Measurements from ENCODE around the gene EXD3.
A peak's percentile ranks its signal among the peaks of the same experiment; 100 is the strongest.

Gene EXD3

GRCh38 chr9:137305060-137305797, 117.7 kb downstream of the EXD3 start:
- Histone ChIP-seq H3K9ac (ENCODE audit: low read depth, low read length) (no peak overlapping the region), H3K27me3 (ENCODE audit: insufficient read depth, low read length) (peaks cover 15% of the 10 kb centered on the region), H3K36me3 (ENCODE audit: insufficient read depth, low read length) (no peaks in the 10 kb centered on the region), H3K27ac (ENCODE audit: low read depth, low read length) (peak overlapping the region; percentile 30; the same call in 1 of the 2 replicates), H3K4me3 (ENCODE audit: low read length) (no peak overlapping the region), H3K4me1 (ENCODE audit: insufficient read depth, low read length) (peaks cover 26% of the 10 kb centered on the region), H3K9me3 (ENCODE audit: insufficient read depth, low read depth, low read length) (no peaks in the 10 kb centered on the region)
- 57% methylated on average over 36 of the region's 36 CpGs for WGBS

- H3K36me3 ChIP-seq (ENCODE audit: insufficient read depth, low read length): no peaks in the 10 kb centered on the region
- 76% methylated on average over 16 of the region's 16 CpGs for WGBS
- no peak overlapping the region for H3K27ac ChIP-seq (ENCODE audit: low read depth, low read length)
Measured at GRCh38 chr9:137304383-137305059, 118.4 kb downstream of the EXD3 start.

GRCh38 chr9:137303893-137304382, 119.0 kb downstream of the EXD3 start:
- H3K27me3 ChIP-seq (ENCODE audit: insufficient read depth, low read length): peaks cover 19% of the 10 kb centered on the region
- no peaks in the 10 kb centered on the region for H3K36me3 ChIP-seq (ENCODE audit: insufficient read depth, low read length)
- no peak overlapping the region for H3K9ac ChIP-seq (ENCODE audit: low read depth, low read length)
- no peak overlapping the region for H3K4me3 ChIP-seq (ENCODE audit: low read length)
- no peaks in the 10 kb centered on the region for H3K9me3 ChIP-seq (ENCODE audit: insufficient read depth, low read depth, low read length)
- 89% methylated on average over 22 of the region's 22 CpGs for WGBS
- H3K4me1 ChIP-seq (ENCODE audit: insufficient read depth, low read length): peaks cover 39% of the 10 kb centered on the region
- no peak overlapping the region for H3K27ac ChIP-seq (ENCODE audit: low read depth, low read length)

More at GRCh38 chr9:137304383-137305059, 118.4 kb downstream of the EXD3 start:
- H3K9me3 ChIP-seq (ENCODE audit: insufficient read depth, low read depth, low read length): no peaks in the 10 kb centered on the region
- no peak overlapping the region for H3K4me3 ChIP-seq (ENCODE audit: low read length)
- peaks cover 33% of the 10 kb centered on the region for H3K4me1 ChIP-seq (ENCODE audit: insufficient read depth, low read length)
- H3K27me3 ChIP-seq (ENCODE audit: insufficient read depth, low read length): peaks cover 19% of the 10 kb centered on the region
- H3K9ac ChIP-seq (ENCODE audit: low read depth, low read length): no peak overlapping the region

GRCh38 chr9:137303151-137303892, 119.6 kb downstream of the EXD3 start:
- Histone ChIP-seq H3K4me3 (ENCODE audit: low read length) (peak overlapping the region; percentile 53), H3K4me1 (ENCODE audit: insufficient read depth, low read length) (peaks cover 44% of the 10 kb centered on the region), H3K27me3 (ENCODE audit: insufficient read depth, low read length) (peaks cover 19% of the 10 kb centered on the region), H3K9me3 (ENCODE audit: insufficient read depth, low read depth, low read length) (no peaks in the 10 kb centered on the region), H3K27ac (ENCODE audit: low read depth, low read length) (no peak overlapping the region; the same call in 1 of the 2 replicates), H3K36me3 (ENCODE audit: insufficient read depth, low read length) (no peaks in the 10 kb centered on the region), H3K9ac (ENCODE audit: low read depth, low read length) (no peak overlapping the region)
- WGBS: 49% methylated on average over 23 of the region's 23 CpGs

GRCh38 chr9:137302449-137303150, 120.4 kb downstream of the EXD3 start:
- no peaks in the 10 kb centered on the region for H3K36me3 ChIP-seq (ENCODE audit: insufficient read depth, low read length)
- H3K4me1 ChIP-seq (ENCODE audit: insufficient read depth, low read length): peaks cover 48% of the 10 kb centered on the region
- H3K27ac ChIP-seq (ENCODE audit: low read depth, low read length): no peak overlapping the region
- H3K9ac ChIP-seq (ENCODE audit: low read depth, low read length): peak overlapping the region; percentile 54; the same call in 1 of the 2 replicates
- H3K4me3 ChIP-seq (ENCODE audit: low read length): peak overlapping the region; percentile 53
- no peaks in the 10 kb centered on the region for H3K9me3 ChIP-seq (ENCODE audit: insufficient read depth, low read depth, low read length)
- peaks cover 19% of the 10 kb centered on the region for H3K27me3 ChIP-seq (ENCODE audit: insufficient read depth, low read length)
- 3% methylated on average over 78 of the region's 78 CpGs for WGBS

- peaks cover 43% of the 10 kb centered on the region for H3K4me1 ChIP-seq (ENCODE audit: insufficient read depth, low read length)
- H3K4me3 ChIP-seq (ENCODE audit: low read length): peak within 1 kb of the TSS; percentile 93
- peak within 1 kb of the TSS; percentile 86; the same call in 1 of the 2 replicates for H3K27ac ChIP-seq (ENCODE audit: low read depth, low read length)
- WGBS: under 1% methylated on average over 60 of the region's 60 CpGs
- no peaks in the 10 kb centered on the region for H3K36me3 ChIP-seq (ENCODE audit: insufficient read depth, low read length)
- H3K9ac ChIP-seq (ENCODE audit: low read depth, low read length): peak within 1 kb of the TSS; percentile 84
- H3K9me3 ChIP-seq (ENCODE audit: insufficient read depth, low read depth, low read length): no peaks in the 10 kb centered on the region
- peaks cover 24% of the 10 kb centered on the region for H3K27me3 ChIP-seq (ENCODE audit: insufficient read depth, low read length)
Measured at GRCh38 chr9:137302118-137302448, 120.9 kb downstream of the EXD3 start, which contains the start of gene NRARP. Gene NRARP, minus strand, starts transcription at chr9:137302271. Its CDS starts 343 bp downstream, at chr9:137301928.

- Histone ChIP-seq H3K27ac (ENCODE audit: low read depth, low read length) (peak overlapping the region; percentile 86; the same call in 1 of the 2 replicates), H3K4me1 (ENCODE audit: insufficient read depth, low read length) (peaks cover 43% of the 10 kb centered on the region), H3K27me3 (ENCODE audit: insufficient read depth, low read length) (peaks cover 31% of the 10 kb centered on the region), H3K36me3 (ENCODE audit: insufficient read depth, low read length) (no peaks in the 10 kb centered on the region), H3K4me3 (ENCODE audit: low read length) (peak overlapping the region; percentile 93), H3K9ac (ENCODE audit: low read depth, low read length) (peak overlapping the region; percentile 84), H3K9me3 (ENCODE audit: insufficient read depth, low read depth, low read length) (no peaks in the 10 kb centered on the region)
- under 1% methylated on average over 115 of the region's 115 CpGs for WGBS
Measured at GRCh38 chr9:137301081-137301947, 121.6 kb downstream of the EXD3 start.

GRCh38 chr9:137300567-137301080, 122.3 kb downstream of the EXD3 start:
- peak overlapping the region; percentile 86; the same call in 1 of the 2 replicates for H3K27ac ChIP-seq (ENCODE audit: low read depth, low read length)
- H3K9me3 ChIP-seq (ENCODE audit: insufficient read depth, low read depth, low read length): no peaks in the 10 kb centered on the region
- H3K27me3 ChIP-seq (ENCODE audit: insufficient read depth, low read length): peaks cover 35% of the 10 kb centered on the region
- H3K4me1 ChIP-seq (ENCODE audit: insufficient read depth, low read length): peaks cover 38% of the 10 kb centered on the region
- peak overlapping the region; percentile 93 for H3K4me3 ChIP-seq (ENCODE audit: low read length)
- WGBS: under 1% methylated on average over 25 of the region's 25 CpGs
- peak overlapping the region; percentile 84 for H3K9ac ChIP-seq (ENCODE audit: low read depth, low read length)
- no peaks in the 10 kb centered on the region for H3K36me3 ChIP-seq (ENCODE audit: insufficient read depth, low read length)

- Histone ChIP-seq H3K4me3 (ENCODE audit: low read length) (peak overlapping the region; percentile 93), H3K36me3 (ENCODE audit: insufficient read depth, low read length) (no peaks in the 10 kb centered on the region), H3K9ac (ENCODE audit: low read depth, low read length) (peak overlapping the region; percentile 45), H3K27ac (ENCODE audit: low read depth, low read length) (peak overlapping the region; percentile 86; the same call in 1 of the 2 replicates), H3K9me3 (ENCODE audit: insufficient read depth, low read depth, low read length) (no peaks in the 10 kb centered on the region), H3K4me1 (ENCODE audit: insufficient read depth, low read length) (peaks cover 33% of the 10 kb centered on the region), H3K27me3 (ENCODE audit: insufficient read depth, low read length) (peaks cover 38% of the 10 kb centered on the region)
- WGBS: 5% methylated on average over 15 of the region's 16 CpGs
Measured at GRCh38 chr9:137299938-137300337, 123.0 kb downstream of the EXD3 start.
